OCI-LY7 (cell line): ENCODE results near the gene AQP9.

Source experiments
- CTCF ChIP-seq: fragments of 200-600 bp; sonication (generic); conservative IDR thresholded peaks from 2 replicates; pipeline ENCODE4 v1.5.1; 2014; ENCODE audit warnings: mild to moderate bottlenecking, antibody characterized with exemption, low read length, moderate library complexity, mixed read lengths
- EZH2phosphoT487 ChIP-seq: fragments of 200-600 bp; sonication (generic); IDR thresholded peaks from 2 replicates; pipeline ENCODE4 v1.6.1; 2018; ENCODE audit warnings: low read depth, borderline replicate concordance, mild to moderate bottlenecking, mixed run types, antibody characterized with exemption, low read length, moderate library complexity, mixed read lengths

GRCh38 chr15:58164926-58165325 is 26.7 kb downstream of the AQP9 start:
- TF ChIP-seq CTCF (no peak), EZH2phosphoT487 (no peak)
